Effector memory CD8-positive, alpha-beta T cell (primary cell): ENCODE measurements around the gene NFYA.

Experiments used
- ATAC-seq: fragments of 150-1000 bp; cut with Tn5 transposase; replicated peaks from 2 replicates; pipeline ENCODE4 v1.10.0; 2021; ENCODE audit warnings: mild to moderate bottlenecking, moderate library complexity
- DNase-seq, 3 experiments: peaks; one replicate each; pipeline ENCODE4 v3.0.0; 2021
- H3K27ac Mint-ChIP-seq, 2 donors: one replicate each; pipeline ENCODE4 v1.8.0; 2022; ENCODE audit warnings: mild to moderate bottlenecking in 2 of 2, mixed read lengths in 2 of 2, moderate library complexity in 2 of 2
- H3K27me3 Mint-ChIP-seq, 2 donors: one replicate each; pipeline ENCODE4 v1.8.0; 2022; ENCODE audit warnings: mixed read lengths in 2 of 2
- H3K36me3 Mint-ChIP-seq: one replicate; pipeline ENCODE4 v1.8.0; 2022; ENCODE audit warnings: mild to moderate bottlenecking, moderate library complexity, mixed read lengths; ENCODE audit not compliant: insufficient read depth
- H3K4me1 Mint-ChIP-seq, 2 donors: one replicate each; pipeline ENCODE4 v1.8.0; 2022; ENCODE audit warnings: low read depth in 2 of 2, mixed read lengths in 2 of 2
- H3K4me3 Mint-ChIP-seq, 2 donors: one replicate each; pipeline ENCODE4 v1.8.0; 2022; ENCODE audit warnings: mild to moderate bottlenecking in 2 of 2, mixed read lengths in 2 of 2, moderate library complexity in 2 of 2
- H3K9me3 Mint-ChIP-seq, 2 donors: one replicate each; pipeline ENCODE4 v1.8.0; 2022; ENCODE audit warnings: mixed read lengths in 2 of 2

Gene NFYA

DNA sequence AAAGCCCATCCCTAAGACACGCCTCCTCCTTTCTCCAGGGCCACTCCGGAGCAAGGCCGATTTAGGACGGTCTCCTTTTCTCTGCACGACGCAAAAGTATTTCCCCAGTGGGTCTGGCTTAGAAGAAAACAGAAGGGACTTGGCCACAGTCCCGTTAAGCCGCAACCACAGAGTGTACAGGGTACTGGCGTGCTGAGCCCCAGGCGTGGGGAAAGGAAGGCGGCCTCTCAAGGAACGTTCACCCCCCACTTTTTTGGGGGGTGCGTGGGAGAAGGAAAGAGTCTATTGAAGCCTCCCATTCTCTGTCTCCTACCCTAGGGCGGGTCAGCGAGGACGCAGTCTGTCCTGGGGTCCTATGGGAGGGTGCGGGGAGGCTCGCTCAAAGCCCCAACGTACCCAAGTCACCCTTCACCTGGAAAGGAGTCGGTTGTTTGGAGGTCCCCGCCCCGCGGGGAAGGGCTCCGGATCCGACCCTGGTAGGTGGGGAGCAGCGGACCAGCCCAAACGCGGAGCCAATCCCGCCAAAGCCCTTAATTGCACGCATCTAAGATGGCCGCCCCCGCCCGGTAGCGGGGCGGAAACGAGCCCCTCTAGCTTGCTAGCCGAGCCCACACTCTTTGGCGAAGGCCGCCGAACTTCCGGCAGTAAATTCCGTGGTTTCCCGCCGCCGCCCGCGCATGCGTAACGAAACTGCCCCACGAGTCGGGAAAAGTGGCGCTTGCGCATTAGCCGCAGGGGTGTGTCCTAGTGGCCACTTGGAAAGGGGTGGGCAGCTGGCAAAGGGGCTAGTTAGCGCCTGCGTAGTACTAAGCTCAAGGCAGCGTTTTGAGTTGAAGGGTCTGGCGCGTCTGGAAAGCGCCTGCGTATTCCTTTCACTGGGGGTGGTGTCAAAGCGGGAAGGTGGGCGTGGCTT lies 595 bp upstream of the NFYA start, which contains the start of gene OARD1:
OARD1 (minus strand) TSS at position 434 of the 913 bp plus-strand sequence. CDS start 722 bp downstream, outside the sequence.
- peak within 1 kb of the TSS; percentile 93 to 94 for H3K4me3 Mint-ChIP-seq
- H3K27me3 Mint-ChIP-seq = no peaks in the 10 kb centered on the region
- no peaks in the 10 kb centered on the region for H3K9me3 Mint-ChIP-seq
- peaks cover 32 to 39% of the 10 kb centered on the region in 2 donors for H3K4me1 Mint-ChIP-seq
- H3K36me3 Mint-ChIP-seq = peaks cover 28% of the 10 kb centered on the region
- peak within 1 kb of the TSS; percentile 94 to 95 for H3K27ac Mint-ChIP-seq
- DNase-seq = peak; percentile 99 to 100 (median 100)
- ATAC-seq = peak; percentile 72

DNA sequence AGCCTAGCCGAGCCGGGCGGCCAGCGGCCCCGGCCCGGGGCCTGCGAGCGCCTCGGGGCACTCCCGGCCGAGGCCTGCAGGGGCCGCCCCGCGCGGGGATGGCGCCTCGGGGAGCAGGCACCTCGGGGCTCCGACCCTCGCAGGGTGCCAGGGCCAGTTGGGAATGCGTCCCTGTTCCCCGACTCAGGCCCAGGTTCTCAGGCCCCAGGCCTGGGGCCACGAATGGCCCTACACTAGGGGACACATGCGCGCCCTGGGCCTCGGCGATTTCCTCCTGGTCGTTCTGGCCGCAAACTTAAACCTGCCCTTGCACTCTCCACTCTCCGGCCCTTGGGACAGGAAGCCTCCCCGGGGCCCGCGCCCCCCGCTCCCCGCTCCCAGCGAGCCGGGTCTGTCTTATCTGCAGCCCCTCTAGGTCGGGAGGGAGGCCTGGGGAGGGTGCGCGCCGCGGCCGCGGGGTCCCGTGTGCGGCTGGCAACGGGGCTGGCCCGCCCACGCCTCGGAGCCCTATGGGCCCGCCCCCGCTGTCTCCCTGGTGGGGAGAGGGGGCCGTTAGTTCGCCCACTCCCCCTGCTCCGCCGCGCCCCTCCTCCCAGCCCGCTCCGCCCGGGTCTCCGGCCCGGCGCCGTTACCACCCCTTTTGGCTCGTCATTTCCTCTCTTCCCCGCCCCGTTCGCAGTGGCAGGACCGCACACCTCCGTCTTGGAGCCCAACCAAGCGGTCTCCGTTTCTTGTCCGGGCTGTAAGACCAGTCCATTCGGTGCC lies 611 bp downstream of the NFYA start:
- peak; percentile 12 for ATAC-seq
- H3K9me3 Mint-ChIP-seq = no peaks in the 10 kb centered on the region
- peak overlapping the region; percentile 95 for H3K27ac Mint-ChIP-seq
- peak overlapping the region; percentile 93 to 94 for H3K4me3 Mint-ChIP-seq
- H3K36me3 Mint-ChIP-seq = peaks cover 27% of the 10 kb centered on the region
- peaks cover 32 to 37% of the 10 kb centered on the region in 2 donors for H3K4me1 Mint-ChIP-seq
- H3K27me3 Mint-ChIP-seq = no peaks in the 10 kb centered on the region
- DNase-seq = peak; percentile 73 to 76 (median 74)

DNA sequence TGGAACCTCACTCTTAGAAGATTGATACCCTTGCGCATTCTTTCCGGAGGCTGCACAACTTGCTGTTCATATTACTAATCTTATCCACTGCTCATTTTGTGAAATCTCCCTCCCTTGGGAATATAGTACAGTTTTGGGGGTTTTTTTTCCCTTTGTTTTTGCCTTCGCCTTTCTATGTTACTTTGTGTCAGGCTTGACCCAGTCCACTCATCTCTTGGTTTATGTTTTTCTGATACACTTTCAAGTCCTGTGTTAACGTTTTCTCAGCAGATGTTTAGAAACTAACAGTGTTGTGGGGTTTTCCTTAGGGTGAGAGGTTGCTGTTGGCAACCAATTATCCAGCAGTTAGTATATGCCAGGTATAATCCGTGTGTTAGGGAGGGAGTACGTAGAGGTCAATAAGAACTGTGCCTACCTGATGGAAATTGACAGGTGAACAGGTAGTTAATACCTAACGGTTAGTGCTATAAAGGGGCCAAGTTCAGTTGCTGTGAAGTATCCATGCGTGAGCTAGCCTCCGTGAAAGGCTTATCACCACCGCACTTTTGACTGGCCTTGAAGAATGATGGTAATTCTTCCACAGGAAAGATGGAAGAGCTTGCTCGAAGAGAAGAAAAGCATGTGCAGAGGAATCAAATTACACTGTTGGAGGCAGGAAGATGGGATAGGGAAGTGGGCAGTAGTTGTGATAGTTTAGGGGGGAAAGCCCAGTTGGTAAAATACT lies 1.4 kb downstream of the NFYA start:
- no peaks in the 10 kb centered on the region for H3K27me3 Mint-ChIP-seq
- DNase-seq = peak in 2 of 3 experiments; percentile 3 to 16

DNA sequence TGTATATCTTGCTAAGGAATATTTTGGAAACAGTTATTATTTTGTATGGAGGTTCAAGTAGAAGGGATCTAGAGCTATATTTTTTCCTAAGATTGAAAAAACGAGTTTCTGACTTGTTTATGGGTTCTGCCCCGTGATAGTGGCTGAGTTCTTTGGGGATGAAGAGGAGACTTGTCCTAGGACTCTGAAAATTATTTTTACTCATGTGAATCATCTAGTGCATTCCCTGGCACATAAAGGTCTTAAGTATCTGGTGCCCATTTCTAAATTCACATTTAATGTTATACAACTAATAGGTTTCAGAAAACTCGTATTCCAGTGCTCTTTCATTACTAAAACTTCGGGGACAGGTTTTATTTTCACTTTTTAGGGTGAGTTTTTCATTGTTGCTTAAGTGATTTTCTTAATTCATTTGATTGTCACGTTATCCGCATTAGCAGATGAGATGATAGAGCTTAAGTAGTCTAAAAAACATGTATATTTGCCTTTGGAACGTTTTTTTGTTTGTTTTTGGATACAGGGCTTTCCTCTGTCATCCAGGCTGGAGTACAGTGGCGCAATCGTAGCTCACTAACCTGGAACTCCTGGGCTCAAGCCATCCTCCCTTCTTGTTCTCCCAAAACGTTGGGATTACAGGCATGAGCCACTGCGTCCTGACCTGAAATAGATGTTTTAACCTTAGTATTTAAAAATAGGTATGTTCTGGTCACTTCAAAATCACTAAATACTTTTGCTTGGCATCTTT lies 2.1 kb downstream of the NFYA start:
- H3K36me3 Mint-ChIP-seq = peaks cover 33% of the 10 kb centered on the region
- peak overlapping the region; percentile 93 to 94 for H3K4me3 Mint-ChIP-seq
- DNase-seq (no peak), ATAC-seq (no peak)
- no peaks in the 10 kb centered on the region for H3K27me3 Mint-ChIP-seq
- H3K27ac Mint-ChIP-seq = peak overlapping the region; percentile 95
- peaks cover 32 to 47% of the 10 kb centered on the region in 2 donors for H3K4me1 Mint-ChIP-seq
- no peaks in the 10 kb centered on the region for H3K9me3 Mint-ChIP-seq

More for the DNA sequence above, 1.4 kb downstream of the NFYA start:
- H3K9me3 Mint-ChIP-seq = no peaks in the 10 kb centered on the region
- peak overlapping the region; percentile 95 for H3K27ac Mint-ChIP-seq
- peak overlapping the region; percentile 93 to 94 for H3K4me3 Mint-ChIP-seq
- no peak for ATAC-seq
- H3K36me3 Mint-ChIP-seq = peaks cover 28% of the 10 kb centered on the region
- peaks cover 32 to 41% of the 10 kb centered on the region in 2 donors for H3K4me1 Mint-ChIP-seq

DNA sequence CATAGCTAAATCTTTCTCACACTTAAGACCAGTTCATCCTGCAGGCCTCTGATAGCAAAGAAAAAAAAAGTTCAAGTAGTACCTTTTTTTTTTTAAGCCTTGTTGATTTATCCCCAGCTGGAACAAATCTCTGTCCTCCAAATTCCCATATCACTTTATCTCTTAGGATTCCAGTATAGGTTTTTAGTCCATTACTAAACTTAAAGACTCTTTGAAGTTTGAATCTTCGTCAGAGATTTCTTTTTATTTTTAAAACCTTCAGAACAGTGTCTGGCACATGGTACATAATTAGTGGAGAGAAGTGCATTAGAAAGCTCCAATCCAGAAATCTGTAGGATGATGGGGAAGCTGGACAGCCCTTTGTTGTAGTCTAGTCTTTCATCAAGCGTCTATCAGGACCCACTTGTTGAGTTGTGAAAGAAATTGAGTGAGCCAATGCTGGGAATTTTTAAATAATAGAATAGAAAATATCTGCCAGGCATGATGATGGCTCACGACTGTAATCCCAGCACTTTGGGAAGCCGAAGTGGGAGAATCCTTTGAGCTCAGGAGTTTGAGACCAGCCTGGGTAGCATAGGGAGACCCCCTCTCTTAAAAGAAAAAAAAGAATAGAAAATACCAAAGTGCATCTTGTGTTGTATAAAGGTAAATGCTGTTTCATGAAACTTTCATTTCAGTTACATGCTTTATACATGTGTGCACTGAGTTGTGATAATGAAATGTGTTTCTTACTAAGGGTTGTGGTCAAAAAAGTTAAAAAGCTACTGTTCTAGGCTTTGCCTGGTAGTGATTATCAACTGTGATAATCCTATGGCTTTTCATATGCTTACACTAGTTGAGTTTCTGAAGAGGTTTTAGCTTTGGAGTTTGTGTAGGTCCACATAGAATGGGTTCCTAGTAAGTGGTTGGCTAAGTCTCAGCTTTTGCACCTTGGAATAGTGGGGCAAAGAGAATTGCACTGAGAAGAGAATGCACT lies 3.2 kb downstream of the NFYA start:
- Mint-ChIP-seq H3K4me1 (peaks cover 36 to 51% of the 10 kb centered on the region in 2 donors), H3K9me3 (no peaks in the 10 kb centered on the region)
- no peak for ATAC-seq

DNA sequence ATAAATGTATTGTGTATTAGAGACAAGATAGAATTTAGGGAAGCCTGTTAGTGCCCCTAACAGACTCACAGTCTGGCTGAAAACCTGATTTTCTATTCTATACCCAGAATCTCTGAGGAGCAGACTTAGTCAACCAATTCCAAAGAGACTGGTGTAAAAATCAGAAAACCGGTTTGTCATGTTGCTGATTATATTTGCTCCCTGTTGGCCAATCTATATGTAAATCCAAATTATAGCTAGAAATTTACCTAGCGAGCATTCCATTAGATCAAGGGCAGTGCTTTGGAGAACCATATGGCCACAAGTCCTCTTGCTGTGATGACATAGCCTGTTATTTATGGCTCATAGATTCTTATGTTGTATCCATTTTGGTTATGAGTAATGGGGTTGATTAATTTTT lies 4.8 kb downstream of the NFYA start:
- H3K9me3 Mint-ChIP-seq = no peaks in the 10 kb centered on the region
- H3K27ac Mint-ChIP-seq = peak overlapping the region in 1 of 2 donors; percentile 5

More for the DNA sequence above, 3.2 kb downstream of the NFYA start:
- Mint-ChIP-seq H3K4me3 (peak overlapping the region; percentile 93 to 94), H3K36me3 (peaks cover 39% of the 10 kb centered on the region), H3K27me3 (no peaks in the 10 kb centered on the region), H3K27ac (peak overlapping the region in 1 of 2 donors; percentile 95)
- DNase-seq = no peak

DNA sequence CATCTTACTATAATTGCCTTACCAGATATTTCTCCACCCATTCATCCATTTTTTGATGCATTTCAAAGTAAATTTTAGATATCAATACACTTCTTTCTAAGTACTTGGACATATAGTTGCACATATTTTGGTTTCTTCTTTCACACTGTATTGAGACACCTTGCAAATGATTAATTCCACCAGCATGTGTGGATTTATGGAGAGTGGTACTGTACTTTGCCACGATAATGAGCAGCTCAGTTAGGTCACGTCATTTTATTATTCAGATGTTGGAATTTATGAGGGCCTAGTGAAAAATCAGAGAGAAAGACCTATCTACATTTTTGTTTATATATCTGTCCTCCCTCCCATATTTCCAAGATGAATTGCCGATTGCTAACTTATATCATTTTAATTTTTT lies 5.3 kb downstream of the NFYA start:
- peak overlapping the region in 1 of 2 donors; percentile 5 for H3K27ac Mint-ChIP-seq
- H3K27me3 Mint-ChIP-seq = no peaks in the 10 kb centered on the region
- H3K36me3 Mint-ChIP-seq = peaks cover 33% of the 10 kb centered on the region
- DNase-seq (no peak), ATAC-seq (no peak)
- peaks cover 40 to 62% of the 10 kb centered on the region in 2 donors for H3K4me1 Mint-ChIP-seq
- no peaks in the 10 kb centered on the region for H3K9me3 Mint-ChIP-seq
- no peak overlapping the region for H3K4me3 Mint-ChIP-seq

More for the DNA sequence above, 4.8 kb downstream of the NFYA start:
- ATAC-seq = no peak
- no peak for DNase-seq
- Mint-ChIP-seq H3K4me1 (peaks cover 39 to 57% of the 10 kb centered on the region in 2 donors), H3K4me3 (no peak overlapping the region), H3K27me3 (no peaks in the 10 kb centered on the region), H3K36me3 (peaks cover 38% of the 10 kb centered on the region)

DNA sequence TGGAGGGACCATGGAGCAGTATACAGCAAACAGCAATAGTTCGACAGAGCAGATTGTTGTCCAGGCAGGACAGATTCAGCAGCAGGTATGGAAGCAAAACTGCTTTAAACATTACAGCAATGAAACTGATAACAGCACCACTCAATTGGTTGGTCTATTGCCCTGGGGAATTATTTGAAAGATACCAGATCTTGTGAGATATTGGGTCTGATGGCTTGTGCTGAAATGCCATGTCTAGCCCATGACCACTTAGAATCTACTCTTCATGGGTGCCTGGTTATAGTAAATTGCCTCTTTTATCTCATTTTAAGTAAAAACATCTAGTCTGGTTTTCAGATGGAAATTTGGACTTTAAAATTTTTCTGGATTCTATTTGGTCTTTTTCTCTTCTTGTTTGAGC lies 6.3 kb downstream of the NFYA start:
- Mint-ChIP-seq H3K4me1 (peaks cover 37 to 59% of the 10 kb centered on the region in 2 donors), H3K4me3 (no peak overlapping the region), H3K27me3 (no peaks in the 10 kb centered on the region), H3K36me3 (peaks cover 33% of the 10 kb centered on the region), H3K9me3 (no peaks in the 10 kb centered on the region), H3K27ac (peak overlapping the region in 1 of 2 donors; percentile 88)
- no peak for DNase-seq
- ATAC-seq = no peak

DNA sequence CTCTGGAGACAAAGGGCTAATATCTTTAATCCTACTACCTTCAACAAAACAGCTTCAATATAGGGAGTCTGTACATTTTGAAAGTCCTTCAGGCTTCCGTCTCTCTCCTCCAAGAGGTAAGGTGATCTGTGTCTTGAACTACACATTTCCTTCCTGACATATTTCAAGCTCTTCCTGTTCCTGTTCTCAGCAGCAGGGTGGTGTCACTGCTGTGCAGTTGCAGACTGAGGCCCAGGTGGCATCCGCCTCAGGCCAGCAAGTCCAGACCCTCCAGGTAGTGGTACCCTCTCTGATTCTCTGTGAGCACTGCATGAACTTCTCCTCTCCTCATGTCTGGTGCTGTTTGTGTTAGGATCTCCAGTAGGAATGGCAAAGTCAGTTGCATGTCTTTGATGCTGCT lies 7.8 kb downstream of the NFYA start:
- Mint-ChIP-seq H3K4me1 (peaks cover 25 to 43% of the 10 kb centered on the region in 2 donors), H3K36me3 (peaks cover 44% of the 10 kb centered on the region), H3K4me3 (peak overlapping the region; percentile 77), H3K27me3 (no peaks in the 10 kb centered on the region), H3K27ac (peak overlapping the region; percentile 75 to 88), H3K9me3 (no peaks in the 10 kb centered on the region)
- DNase-seq (no peak), ATAC-seq (peak; percentile 86)

DNA sequence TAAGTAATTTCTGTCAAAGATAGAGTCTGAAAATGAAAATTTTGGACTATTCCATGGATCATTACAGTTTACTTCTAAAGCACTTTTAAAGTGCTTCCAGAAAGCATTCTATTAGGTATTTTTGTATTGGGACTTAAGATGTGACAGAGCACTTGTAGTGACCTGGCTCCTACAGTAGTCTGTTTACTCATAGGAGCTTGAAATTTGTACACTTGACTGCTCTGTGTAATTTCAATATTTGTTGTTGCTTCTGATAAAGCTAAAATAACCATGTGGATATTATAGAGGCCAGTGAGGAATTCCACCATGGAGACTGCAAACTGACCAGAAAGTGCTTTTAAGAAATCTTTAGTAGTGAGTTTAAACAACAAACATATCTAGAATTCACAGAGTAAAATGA lies 10.3 kb downstream of the NFYA start:
- no peak for ATAC-seq
- no peak for DNase-seq
- H3K36me3 Mint-ChIP-seq = peaks cover 66% of the 10 kb centered on the region
- no peak overlapping the region for H3K4me3 Mint-ChIP-seq
- H3K27ac Mint-ChIP-seq = peak overlapping the region in 1 of 2 donors; percentile 83
- H3K27me3 Mint-ChIP-seq = no peaks in the 10 kb centered on the region
- peaks cover 22 to 41% of the 10 kb centered on the region in 2 donors for H3K4me1 Mint-ChIP-seq
- H3K9me3 Mint-ChIP-seq = no peaks in the 10 kb centered on the region

DNA sequence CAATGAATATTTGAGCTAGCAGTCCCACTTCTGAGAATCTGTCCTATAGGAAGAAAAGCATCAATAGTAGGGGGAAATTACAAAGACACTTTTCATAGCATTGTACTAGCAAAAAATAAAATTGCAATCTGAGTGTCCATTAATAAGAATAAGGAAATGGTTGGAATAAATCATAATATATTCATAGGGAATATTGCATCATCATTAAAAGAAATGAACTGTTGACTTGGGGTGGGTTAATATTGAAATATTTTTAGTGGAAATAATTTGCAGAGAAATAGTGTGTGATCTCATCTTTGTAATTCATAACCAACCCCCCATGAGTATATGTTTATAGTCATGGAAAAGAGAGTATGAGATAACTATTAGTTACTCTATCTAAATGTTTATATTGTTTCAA lies 12.4 kb downstream of the NFYA start:
- Mint-ChIP-seq H3K4me1 (peaks cover 21 to 33% of the 10 kb centered on the region in 2 donors), H3K9me3 (no peaks in the 10 kb centered on the region), H3K36me3 (peaks cover 73% of the 10 kb centered on the region), H3K27me3 (no peaks in the 10 kb centered on the region), H3K4me3 (no peak overlapping the region), H3K27ac (no peak overlapping the region)
- DNase-seq = no peak
- no peak for ATAC-seq
